GM19463 (cell line): Measurements from ENCODE around the gene UNC45A.
"Not testable (repeated sequence)": the region's sequence is repeated elsewhere in the genome, so short reads cannot be mapped to it uniquely, and the experiment has no call there.

Experiments
- ATAC-seq: cut with Tn5 transposase; IDR thresholded peaks from one replicate; pipeline ENCODE4 v1.9.1; 2021; ENCODE audit warnings: mild to moderate bottlenecking, moderate library complexity; ENCODE audit not compliant: unreplicated experiment

UNC45A gene

GRCh38 chr15:90915808-90916440 is 19.2 kb upstream of the UNC45A start:
- no peak for ATAC-seq

DNA sequence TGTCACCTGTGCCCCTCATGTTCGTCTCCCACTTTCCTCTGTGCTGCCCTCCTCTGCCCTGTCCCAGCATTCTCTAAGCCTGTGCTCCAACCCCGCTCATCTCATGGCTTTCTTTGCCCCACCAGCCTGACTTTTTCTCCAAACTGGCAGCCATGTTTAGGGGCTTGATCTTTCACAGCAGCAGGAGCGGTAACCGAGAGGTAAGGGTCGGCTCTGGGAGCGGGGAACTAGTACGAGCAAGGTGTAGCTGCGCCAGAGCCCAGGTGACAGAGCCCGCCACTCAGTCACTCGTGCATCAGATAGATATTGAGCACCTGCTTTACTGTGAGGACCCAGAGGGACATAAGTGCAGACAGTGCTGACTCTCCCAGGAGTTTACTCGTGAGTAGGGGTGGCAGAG is 18.6 kb upstream of the UNC45A start:
- no peak for ATAC-seq

DNA sequence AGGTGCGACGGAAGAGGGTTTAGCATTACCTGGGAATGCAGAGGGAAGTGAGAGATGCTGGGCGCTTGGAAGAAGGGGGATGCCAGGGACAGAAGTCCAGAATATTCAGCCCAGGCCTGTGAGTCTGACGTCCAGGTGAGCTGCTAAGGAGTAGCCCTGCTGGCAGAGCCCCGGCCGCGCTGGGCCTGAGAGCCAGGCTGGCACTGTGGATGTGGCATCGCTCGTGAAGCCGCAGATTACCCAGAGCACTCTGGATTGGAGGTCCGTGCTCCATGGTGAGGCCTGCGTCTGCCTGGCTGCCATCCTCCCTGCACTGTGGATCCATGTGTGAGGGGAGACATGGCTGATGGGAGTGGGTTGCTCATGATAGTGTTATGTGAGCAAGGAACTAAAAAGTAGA is 17.5 kb upstream of the UNC45A start:
- no peak for ATAC-seq

- ATAC-seq, result no peak
Measured at GRCh38 chr15:90918034-90918788, 16.9 kb upstream of the UNC45A start.

GRCh38 chr15:90918835-90919234 is 16.2 kb upstream of the UNC45A start:
- ATAC-seq, result no peak

DNA sequence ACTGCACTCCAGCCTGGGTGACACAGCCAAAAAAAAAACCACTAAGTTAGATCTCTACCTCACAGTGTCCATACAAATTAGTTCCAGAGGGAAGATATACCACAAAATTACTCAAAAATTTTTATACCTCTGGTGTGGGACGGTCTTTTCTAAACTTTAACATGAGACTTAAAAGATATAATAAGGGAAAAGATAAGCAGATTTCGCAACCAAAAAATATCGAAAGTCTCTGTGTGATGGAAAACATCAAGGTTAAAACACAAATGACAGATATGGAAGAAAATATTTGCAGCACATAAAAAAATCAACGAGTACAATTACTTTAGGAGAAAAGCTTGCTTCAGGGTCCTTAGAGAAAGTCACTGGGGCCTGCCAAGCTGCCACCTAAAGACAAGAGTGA is 13.2 kb upstream of the UNC45A start:
- ATAC-seq, result no peak

DNA sequence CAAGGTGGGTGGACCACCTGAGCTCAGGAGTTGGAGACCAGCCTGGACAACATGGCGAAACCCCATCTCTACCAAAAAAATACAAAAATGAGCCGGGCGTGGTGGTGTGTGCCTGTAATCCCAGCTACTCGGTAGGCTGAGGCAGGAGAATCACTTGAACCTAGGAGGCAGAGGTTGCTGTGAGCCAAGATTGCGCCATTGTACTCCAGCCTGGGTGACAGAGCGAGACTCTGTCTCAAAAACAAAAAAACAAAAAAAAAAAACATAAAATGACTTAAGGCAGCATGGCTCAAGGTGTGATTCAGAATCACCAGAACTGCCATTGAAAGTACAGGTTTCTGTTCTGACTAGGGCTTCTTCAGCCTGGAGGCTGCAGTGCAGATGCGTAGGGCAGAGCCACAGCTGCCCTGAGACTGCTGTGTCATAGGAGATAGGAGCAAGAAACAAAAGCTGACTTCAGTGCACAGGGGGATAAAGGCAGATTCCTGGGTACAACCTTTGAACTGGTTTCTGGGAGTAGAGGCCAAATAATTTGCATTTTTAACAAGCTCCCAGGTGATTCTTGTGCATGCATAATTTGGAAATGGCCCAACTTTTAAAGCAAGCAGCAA is 12.3 kb upstream of the UNC45A start:
- ATAC-seq, result peak; percentile 90

DNA sequence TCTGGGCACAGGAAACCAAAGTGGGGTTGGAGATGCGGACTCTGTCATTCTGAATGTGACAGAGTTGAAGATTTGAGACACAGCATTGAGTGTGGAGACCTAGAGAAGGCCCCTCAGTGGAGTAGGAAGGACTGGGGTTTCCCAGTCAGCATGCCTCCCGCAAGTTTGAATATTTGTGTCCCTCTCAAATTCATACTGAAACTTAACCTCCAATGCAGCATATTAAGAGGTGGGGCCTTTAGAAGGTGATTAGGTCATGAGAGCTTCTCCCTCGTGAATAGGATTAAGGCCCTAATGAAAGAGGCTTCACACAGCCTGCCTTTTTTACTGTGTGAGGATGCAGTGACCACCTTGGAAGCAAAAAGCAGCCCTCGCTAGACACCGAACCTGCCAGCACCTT is 10.7 kb upstream of the UNC45A start:
- ATAC-seq, result peak; percentile 64

DNA sequence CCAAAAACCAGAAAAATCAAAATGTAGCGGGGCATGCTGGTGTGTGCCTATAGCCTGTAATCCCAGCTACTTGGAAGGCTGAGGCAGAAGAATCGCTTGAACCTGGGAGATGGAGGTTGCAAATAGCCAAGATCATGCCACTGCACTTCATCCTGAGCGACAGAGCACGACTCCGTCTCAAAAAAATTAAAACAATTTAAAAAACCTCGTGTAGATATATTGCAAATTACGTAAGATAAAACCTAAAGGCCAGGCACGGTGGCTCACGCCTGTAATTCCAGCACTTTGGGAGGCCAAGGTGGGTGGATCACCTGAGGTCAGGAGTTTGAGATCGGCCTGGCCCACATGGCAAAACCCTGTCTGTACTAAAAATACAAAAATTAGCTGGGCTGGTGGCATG is 8.3 kb upstream of the UNC45A start:
- ATAC-seq, result not testable (repeated sequence)

DNA sequence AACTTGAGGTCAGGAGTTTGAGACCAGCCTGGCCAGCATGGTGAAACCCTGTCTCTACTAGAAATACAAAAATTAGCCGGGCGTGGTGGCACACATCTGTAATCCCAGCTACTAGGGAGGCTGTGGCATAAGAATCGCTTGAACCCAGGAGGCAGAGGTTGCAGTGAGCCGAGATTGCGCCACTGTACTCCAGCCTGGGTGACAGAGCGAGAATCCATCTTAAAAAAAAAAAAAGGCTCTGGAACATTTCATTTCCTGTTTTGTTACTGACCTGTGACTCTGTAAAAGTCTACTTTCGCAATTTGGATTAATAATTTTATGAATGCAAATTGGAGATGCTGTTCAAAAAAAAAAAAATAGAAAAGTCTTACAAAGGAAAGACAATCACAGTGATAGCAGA is 7.0 kb upstream of the UNC45A start:
- not testable (repeated sequence) for ATAC-seq

- ATAC-seq, result no peak
Measured at GRCh38 chr15:90929246-90930019, 5.7 kb upstream of the UNC45A start.

- no peak for ATAC-seq
Measured at GRCh38 chr15:90930861-90931574, 4.1 kb upstream of the UNC45A start.

DNA sequence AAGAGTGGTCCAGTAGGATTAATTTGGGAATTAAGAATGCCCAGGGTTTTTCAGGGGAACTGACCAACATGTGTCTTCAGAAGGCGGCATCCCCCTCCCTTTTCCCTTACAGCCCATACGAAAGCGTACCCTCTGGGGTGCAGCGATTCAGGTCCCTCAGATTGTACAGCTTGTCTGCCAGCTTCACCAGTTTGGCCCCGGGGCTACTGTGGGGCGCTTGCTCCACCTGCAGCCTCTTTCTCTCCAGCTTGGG is 3.6 kb upstream of the UNC45A start:
- ATAC-seq, result no peak

GRCh38 chr15:90931828-90932659 is 3.0 kb upstream of the UNC45A start, which contains the start of gene HDDC3:
TSS of gene HDDC3 (minus strand) at chr15:90932549. CDS start at chr15:90932540, 9 bp downstream.
- ATAC-seq, result peak; percentile 51

- ATAC-seq, result no peak
Measured at GRCh38 chr15:90932660-90932991, 2.5 kb upstream of the UNC45A start.

GRCh38 chr15:90933301-90933700 is 1.8 kb upstream of the UNC45A start:
- ATAC-seq, result no peak

DNA sequence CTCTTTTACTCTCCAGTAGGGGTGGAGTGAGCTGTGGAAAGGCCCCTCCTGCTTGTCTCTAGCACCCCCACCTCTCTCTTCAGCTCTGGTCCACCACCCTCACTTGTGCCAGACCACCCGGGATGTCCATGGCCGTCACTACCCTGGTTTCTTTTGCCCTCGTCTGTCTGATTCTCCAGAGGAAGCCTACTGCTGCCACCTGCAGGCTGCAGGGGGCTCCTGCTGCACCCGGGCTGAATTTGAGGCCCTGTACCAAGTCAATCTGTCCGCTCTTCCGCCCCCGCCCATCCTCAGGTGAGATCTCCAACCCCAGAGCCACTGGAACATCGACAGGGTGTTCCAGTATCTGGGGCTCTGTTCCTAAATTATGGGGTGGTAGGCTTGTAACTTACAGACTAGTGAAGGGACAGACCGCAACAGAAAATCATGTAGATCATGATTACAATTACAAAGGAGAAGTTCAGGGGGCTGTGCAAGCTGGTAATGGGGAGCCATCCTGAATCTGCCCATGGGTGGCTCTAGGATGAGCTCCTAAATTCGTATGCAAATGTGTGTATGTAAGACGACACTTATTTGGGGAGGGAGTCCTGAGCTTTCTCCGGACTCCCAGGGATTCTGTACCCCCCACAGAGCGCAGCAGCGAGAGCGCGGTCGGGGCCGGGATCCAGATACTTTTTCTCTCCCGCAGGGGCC is 683 bp upstream of the UNC45A start:
- ATAC-seq, result peak; percentile 27

DNA sequence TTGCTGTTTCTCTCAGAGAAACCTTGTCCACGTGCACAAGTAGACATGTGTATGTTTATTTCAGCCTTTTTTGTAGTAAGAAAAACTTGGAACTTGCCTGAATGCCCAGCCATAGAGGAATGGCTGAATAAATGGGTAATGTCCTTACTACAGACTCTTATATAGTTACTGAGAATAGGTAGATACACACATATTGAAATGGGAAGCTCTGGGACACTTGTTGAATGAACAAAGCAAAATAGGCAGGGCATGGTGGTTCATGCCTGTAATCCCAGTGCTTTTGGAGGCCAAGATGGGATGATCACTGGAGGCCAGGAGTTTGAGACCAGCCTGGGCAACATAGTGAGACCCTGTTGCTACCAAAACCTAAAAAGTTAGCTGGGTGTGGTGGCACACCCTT is 1.7 kb downstream of the UNC45A start:
- ATAC-seq, result no peak

- no peak for ATAC-seq
Measured at GRCh38 chr15:90938261-90938660, 3.2 kb downstream of the UNC45A start.

DNA sequence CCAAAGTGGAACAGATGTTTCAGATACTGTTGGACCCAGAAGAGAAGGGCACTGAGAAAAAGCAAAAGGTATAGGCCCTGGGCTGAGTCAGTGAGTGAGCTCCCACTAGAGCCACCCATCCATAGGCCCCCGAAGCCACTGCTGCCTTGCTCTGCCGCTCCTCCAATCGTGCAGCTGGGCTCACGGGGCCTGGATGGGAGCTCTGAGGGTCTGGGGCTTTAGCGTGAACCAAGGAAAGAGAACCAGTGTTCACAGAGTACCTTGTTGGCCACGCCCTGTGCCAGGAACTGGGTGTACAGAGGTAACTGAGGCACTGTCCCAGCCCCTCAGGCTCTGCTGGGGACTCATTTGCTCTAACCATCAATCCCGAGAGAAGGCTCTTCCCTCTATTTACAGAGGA is 4.7 kb downstream of the UNC45A start:
- ATAC-seq, result no peak
